Adrenal gland (tissue), 12 donors: ENCODE measurements around the gene C1orf56. TPM values are rescaled to one million over a fixed set of nuclear protein-coding genes. Genes with fewer than 3 reads are reported as not detected.
A peak's percentile ranks its signal among the peaks of the same experiment; 100 is the strongest.

Experiments used
- DNase-seq, 7 donors: peaks; one replicate each; pipeline ENCODE4 v3.0.0-alpha.2; 2019 to 2020
- H3K27ac ChIP-seq, 5 donors: fragments of 200-600 bp; sonication (generic) in 4 of 5; 1 replicate in 3 of 5; 2 replicates in 2 of 5; pipeline versions ENCODE4 v1.5.1 to v1.8.0; 2016 to 2020; ENCODE audit warnings: mild to moderate bottlenecking in 1 of 5
- H3K27me3 ChIP-seq: fragments of 200-600 bp; 2 replicates; pipeline ENCODE4 v1.8.0; 2021
- H3K36me3 ChIP-seq, 2 donors: fragments of 200-600 bp; replicated peaks in 1 of 2; 1 replicate in 1 of 2; 2 replicates in 1 of 2; pipeline versions ENCODE4 v1.5.1 to v1.8.0; 2018 to 2022
- H3K4me1 ChIP-seq, 2 donors: fragments of 200-600 bp; replicated peaks in 1 of 2; 1 replicate in 1 of 2; 2 replicates in 1 of 2; pipeline versions ENCODE4 v1.5.1 to v1.8.0; 2018 to 2021
- H3K4me3 ChIP-seq, 4 donors: fragments of 200-600 bp; sonication (generic) in 3 of 4; one replicate each; pipeline ENCODE4 v1.5.1; 2016 to 2018
- H3K9me3 ChIP-seq, 3 donors: fragments of 200-600 bp; sonication (generic) in 1 of 3; replicated peaks in 1 of 3; 1 replicate in 2 of 3; 2 replicates in 1 of 3; pipeline versions ENCODE4 v1.5.1 to v1.8.0; 2016 to 2021
- POLR2A ChIP-seq, 2 donors: fragments of 450-650 bp; IDR thresholded peaks; one replicate each; pipeline ENCODE4 v1.6.1; 2017; ENCODE audit warnings: antibody characterized with exemption in 2 of 2, mild to moderate bottlenecking in 2 of 2, moderate library complexity in 1 of 2
- WGBS, 4 donors: extraction: QIAGEN DNeasy Blood & Tissue Kit in 2 of 4; methylation state at CpG; one replicate each; pipeline versions ENCODE4 v1.1.5 to v1.1.7; 2013 to 2017; 5-methylcytosine and 5-hydroxymethylcytosine counted together
- intact Hi-C, 2 donors: fragments of 100-400 bp; cut with DNase I; formaldehyde crosslinking; loops; one replicate each; pipeline versions ENCODE4 v1.14.1 to v1.15.0; 2022 to 2023
- polyA plus RNA-seq, 3 donors: library from polyadenylated mRNA; stranded (reverse); fragments of 200-250 nt in 2 of 3; fragments of 350-450 nt in 1 of 3; fragmentation: Illumina TruSeq in 1 of 3; extraction: RNeasy Lipid Tissue Mini Kit (QIAGEN cat#74804) in 1 of 3; gene quantifications; one replicate each; pipeline ENCODE4 v1.2.3, GENCODE V29; 2013 to 2014
- total RNA-seq, 9 donors: library from RNA; depleted of rRNA in 4 of 9; stranded (reverse); fragments of >200 nt in 4 of 9; fragments of 120-200 nt in 1 of 9; fragmentation: NEBNext Ultra II Directional in 1 of 9; extraction: Animal tissue kit (Norgen Biotek cat#: 25700) in 1 of 9; gene quantifications; one replicate each; pipeline versions ENCODE4 v1.1.0 to v1.2.4, GENCODE V29; 2013 to 2023
- TF ChIP-seq, protein P1 (sequence below), 6 experiments: fragments of 450-650 bp in 4 of 6; fragments of 200-600 bp in 2 of 6; sonication (generic) in 1 of 6; IDR thresholded peaks; 1 replicate in 5 of 6; 2 replicates in 1 of 6; pipeline versions ENCODE4 v1.5.1 to v1.8.0; 2016 to 2021; ENCODE audit warnings: antibody characterized with exemption in 6 of 6, mild to moderate bottlenecking in 2 of 6, moderate library complexity in 1 of 6
- donor health status: healthy with polysubstance abuse.
- donor health status: Bipolar disorder and iron deficiency.
- donor health status: DM: yes; HTN: yes; CAD: no.
- donor health status: DM: no; HTN: no; CAD: no.
- donor health status: DM: no; HTN: no; CAD: no.
- donor health status: DM: yes; HTN: yes; CAD: no.

The C1orf56 gene
- total and polyA plus RNA-seq, 12 donors, result 3.9 to 29.7 (median 11.5) TPM

DNA sequence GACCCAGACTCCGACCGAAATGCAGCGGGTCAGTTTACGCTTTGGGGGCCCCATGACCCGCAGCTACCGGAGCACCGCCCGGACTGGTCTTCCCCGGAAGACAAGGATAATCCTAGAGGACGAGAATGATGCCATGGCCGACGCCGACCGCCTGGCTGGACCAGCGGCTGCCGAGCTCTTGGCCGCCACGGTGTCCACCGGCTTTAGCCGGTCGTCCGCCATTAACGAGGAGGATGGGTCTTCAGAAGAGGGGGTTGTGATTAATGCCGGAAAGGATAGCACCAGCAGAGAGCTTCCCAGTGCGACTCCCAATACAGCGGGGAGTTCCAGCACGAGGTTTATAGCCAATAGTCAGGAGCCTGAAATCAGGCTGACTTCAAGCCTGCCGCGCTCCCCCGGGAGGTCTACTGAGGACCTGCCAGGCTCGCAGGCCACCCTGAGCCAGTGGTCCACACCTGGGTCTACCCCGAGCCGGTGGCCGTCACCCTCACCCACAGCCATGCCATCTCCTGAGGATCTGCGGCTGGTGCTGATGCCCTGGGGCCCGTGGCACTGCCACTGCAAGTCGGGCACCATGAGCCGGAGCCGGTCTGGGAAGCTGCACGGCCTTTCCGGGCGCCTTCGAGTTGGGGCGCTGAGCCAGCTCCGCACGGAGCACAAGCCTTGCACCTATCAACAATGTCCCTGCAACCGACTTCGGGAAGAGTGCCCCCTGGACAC lies 534 bp downstream of the C1orf56 start:
- H3K9me3 ChIP-seq, result no peaks in the 10 kb centered on the region
- H3K4me1 ChIP-seq, result peaks cover 11 to 28% of the 10 kb centered on the region in 2 donors
- H3K27ac ChIP-seq, result peak overlapping the region; percentile 43 to 95 (median 84)
- TF ChIP-seq POLR2A (IDR thresholded peaks at IDR 0.05), result peak in 1 of 2 donors; percentile 27
- TF ChIP-seq, protein P1, sequence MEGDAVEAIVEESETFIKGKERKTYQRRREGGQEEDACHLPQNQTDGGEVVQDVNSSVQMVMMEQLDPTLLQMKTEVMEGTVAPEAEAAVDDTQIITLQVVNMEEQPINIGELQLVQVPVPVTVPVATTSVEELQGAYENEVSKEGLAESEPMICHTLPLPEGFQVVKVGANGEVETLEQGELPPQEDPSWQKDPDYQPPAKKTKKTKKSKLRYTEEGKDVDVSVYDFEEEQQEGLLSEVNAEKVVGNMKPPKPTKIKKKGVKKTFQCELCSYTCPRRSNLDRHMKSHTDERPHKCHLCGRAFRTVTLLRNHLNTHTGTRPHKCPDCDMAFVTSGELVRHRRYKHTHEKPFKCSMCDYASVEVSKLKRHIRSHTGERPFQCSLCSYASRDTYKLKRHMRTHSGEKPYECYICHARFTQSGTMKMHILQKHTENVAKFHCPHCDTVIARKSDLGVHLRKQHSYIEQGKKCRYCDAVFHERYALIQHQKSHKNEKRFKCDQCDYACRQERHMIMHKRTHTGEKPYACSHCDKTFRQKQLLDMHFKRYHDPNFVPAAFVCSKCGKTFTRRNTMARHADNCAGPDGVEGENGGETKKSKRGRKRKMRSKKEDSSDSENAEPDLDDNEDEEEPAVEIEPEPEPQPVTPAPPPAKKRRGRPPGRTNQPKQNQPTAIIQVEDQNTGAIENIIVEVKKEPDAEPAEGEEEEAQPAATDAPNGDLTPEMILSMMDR (IDR thresholded peaks at IDR 0.05), result peak in 2 of 6 experiments; percentile 24 to 50
- intact Hi-C loops, result no loop called here
- peak; percentile 73 to 90 (median 79) for DNase-seq
- H3K27me3 ChIP-seq, result no peaks in the 10 kb centered on the region
- peaks cover 0 to 18% of the 10 kb centered on the region in 2 donors for H3K36me3 ChIP-seq
- 0 to 1% (median 0%) methylated on average over 19 to 48 of the region's 48 CpGs for WGBS, 4 donors
- H3K4me3 ChIP-seq, result peak overlapping the region; percentile 65 to 92 (median 83)

- TF ChIP-seq, protein P1 (IDR thresholded peaks at IDR 0.05), result peak in 4 of 6 experiments; percentile 45 to 60 (median 54)
- TF ChIP-seq POLR2A (IDR thresholded peaks at IDR 0.05), result no peak
- no peaks in the 10 kb centered on the region for H3K27me3 ChIP-seq
- intact Hi-C loops, result no loop called here
- H3K4me1 ChIP-seq, result peaks cover 11 to 28% of the 10 kb centered on the region in 2 donors
- peak overlapping the region in 4 of 5 donors; percentile 67 to 95 (median 90) for H3K27ac ChIP-seq
- H3K36me3 ChIP-seq, result peaks cover 0 to 24% of the 10 kb centered on the region in 2 donors
- 4 to 12% (median 11%) methylated on average over 2 to 3 of the region's 3 CpGs; no CpG with 5 or more reads in 1 of the 4 donors for WGBS, 4 donors
- H3K4me3 ChIP-seq, result peak overlapping the region in 2 of 4 donors; percentile 92
- no peaks in the 10 kb centered on the region for H3K9me3 ChIP-seq
- DNase-seq, result no peak
These were observed 1.1 kb downstream of the C1orf56 start for GRCh38 chr1:151048645-151049032.

DNA sequence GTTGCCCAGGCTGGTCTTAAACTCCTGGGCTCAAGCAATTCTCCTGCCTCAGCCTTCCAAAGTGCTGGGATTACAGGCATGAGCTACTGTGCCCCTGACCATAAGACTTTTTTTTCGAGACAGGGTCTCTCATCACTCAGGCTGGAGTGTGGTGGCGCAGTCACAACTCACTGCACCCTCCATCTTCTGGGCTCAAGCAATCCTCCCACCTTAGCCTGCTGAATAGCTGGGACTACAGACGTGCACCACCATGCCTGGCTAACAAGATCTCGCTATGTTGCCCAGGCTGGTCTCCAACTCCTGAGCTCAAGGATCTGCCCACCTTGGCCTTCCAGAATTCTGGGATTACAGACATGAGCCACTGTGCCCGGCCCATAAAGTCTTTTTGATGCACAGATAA lies 1.9 kb downstream of the C1orf56 start:
- Histone ChIP-seq H3K4me3 (no peak overlapping the region), H3K27ac (no peak overlapping the region), H3K36me3 (peaks cover 0 to 32% of the 10 kb centered on the region in 2 donors), H3K9me3 (no peaks in the 10 kb centered on the region), H3K27me3 (no peaks in the 10 kb centered on the region), H3K4me1 (peaks cover 11 to 28% of the 10 kb centered on the region in 2 donors)
- DNase-seq, result no peak
- intact Hi-C loops, result no loop called here
- TF ChIP-seq, protein P1 (IDR thresholded peaks at IDR 0.05), result no peak
- no peak for TF ChIP-seq POLR2A (IDR thresholded peaks at IDR 0.05)
- WGBS, 4 donors, result 85 to 92% (median 90%) methylated on average over 5 of the region's 5 CpGs

DNA sequence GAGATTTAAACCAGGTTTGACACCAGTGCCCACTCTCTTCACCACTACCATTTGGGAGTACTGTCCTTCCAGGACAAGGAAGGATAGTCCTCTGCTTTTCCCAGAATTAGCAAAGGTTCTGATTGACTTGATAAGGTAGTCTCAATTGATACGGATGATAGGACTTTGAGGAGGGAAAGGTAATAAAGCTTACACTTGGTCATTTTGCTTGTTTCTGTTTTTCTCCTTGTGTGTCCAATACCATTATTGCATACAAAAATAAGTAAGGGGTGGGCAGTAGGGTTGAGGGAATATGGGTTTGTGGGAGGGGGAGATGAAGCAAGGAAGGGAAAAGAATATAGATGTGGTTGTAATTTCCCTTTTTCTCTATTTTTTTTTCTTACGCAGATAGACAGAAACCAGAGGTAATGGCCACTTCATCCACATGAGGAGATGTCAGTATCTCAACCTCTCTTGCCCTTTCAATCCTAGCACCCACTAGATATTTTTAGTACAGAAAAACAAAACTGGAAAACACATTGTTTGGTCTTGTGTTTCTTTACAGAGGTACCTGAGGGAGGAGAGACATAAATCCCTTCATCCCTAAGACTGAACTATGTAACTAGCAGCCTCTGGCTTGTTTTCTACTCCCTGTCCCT lies 2.6 kb downstream of the C1orf56 start:
- H3K4me3 ChIP-seq, result no peak overlapping the region
- peaks cover 0 to 39% of the 10 kb centered on the region in 2 donors for H3K36me3 ChIP-seq
- H3K4me1 ChIP-seq, result peaks cover 11 to 29% of the 10 kb centered on the region in 2 donors
- H3K27ac ChIP-seq, result no peak overlapping the region
- TF ChIP-seq POLR2A (IDR thresholded peaks at IDR 0.05), result no peak
- TF ChIP-seq, protein P1 (IDR thresholded peaks at IDR 0.05), result no peak
- intact Hi-C loops, result no loop called here
- WGBS, 4 donors, result 76 to 90% (median 86%) methylated on average over 2 of the region's 2 CpGs
- DNase-seq, result no peak
- H3K27me3 ChIP-seq, result no peaks in the 10 kb centered on the region
- no peaks in the 10 kb centered on the region for H3K9me3 ChIP-seq
